GM21528 (cell line): Measurements from ENCODE around the gene PTPRN2.
"Not testable (repeated sequence)": the region's sequence is repeated elsewhere in the genome, so short reads cannot be mapped to it uniquely, and the experiment has no call there.

ENCODE experiments used
- ATAC-seq: cut with Tn5 transposase; IDR thresholded peaks from one replicate; pipeline ENCODE4 v1.9.1; 2021; ENCODE audit warnings: mild to moderate bottlenecking, moderate library complexity; ENCODE audit not compliant: unreplicated experiment, low FRiP score

Gene PTPRN2

DNA sequence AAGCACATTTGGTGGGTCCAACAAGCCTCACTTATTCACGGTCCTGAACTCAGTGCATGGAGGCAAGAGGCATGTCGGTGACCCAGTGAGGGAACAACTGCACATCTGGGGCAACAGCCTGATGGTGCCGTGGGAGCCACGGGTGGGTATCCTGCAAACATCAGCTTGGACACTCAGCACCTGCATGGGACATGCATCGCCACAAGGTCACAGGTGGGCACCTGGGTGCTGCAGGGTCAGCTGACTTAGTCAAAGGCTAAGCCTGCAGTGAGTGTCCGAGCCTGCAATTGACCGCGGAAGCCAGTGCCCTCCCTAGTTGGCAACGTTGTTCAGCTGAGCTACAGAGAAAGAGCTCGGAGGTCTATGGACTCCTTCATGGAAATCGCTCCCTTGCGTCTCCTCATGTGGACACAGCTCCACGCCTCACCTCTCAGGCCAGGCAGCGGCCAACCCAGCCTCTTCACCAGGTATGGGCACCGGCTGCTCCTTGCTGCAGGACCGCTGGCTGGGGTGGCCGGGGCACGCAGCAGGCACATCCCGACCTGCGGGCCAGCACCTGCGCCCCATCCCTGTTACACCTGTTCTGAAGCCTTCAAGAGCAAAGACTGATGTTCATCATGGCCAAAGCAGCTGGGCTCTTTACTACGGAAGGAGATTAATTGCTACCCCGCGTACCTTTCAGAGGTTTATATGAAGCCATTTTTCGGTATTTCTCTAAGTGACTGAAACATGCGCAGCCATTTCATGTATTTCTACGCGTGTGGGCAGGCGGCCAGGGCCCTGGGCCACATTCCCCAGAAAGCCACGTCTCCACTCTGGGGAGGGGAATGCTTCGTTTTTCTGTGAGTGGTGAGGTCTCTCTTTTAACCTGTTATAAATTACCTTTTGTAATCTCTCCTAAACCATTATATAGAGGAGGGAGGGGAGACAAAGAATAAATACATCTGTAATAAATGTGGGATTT is 870.1 kb downstream of the PTPRN2 start:
- ATAC-seq: no peak

DNA sequence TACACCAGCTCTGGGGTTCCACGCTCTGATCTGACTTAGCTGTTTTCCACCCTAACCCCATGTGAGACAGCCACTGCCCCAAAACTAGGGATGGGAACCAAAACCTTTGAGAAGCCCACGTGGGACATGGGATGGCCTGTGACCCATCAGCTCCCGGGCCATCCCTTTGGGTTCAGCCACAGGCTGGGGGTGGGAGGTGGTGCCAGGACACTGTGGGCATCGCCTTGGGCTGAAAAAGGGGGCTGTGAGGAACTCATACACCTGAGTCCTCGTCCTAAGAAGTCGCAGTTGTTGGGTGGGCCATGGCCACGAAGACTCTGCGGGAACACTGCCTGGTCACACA is 871.7 kb downstream of the PTPRN2 start:
- no peak for ATAC-seq

DNA sequence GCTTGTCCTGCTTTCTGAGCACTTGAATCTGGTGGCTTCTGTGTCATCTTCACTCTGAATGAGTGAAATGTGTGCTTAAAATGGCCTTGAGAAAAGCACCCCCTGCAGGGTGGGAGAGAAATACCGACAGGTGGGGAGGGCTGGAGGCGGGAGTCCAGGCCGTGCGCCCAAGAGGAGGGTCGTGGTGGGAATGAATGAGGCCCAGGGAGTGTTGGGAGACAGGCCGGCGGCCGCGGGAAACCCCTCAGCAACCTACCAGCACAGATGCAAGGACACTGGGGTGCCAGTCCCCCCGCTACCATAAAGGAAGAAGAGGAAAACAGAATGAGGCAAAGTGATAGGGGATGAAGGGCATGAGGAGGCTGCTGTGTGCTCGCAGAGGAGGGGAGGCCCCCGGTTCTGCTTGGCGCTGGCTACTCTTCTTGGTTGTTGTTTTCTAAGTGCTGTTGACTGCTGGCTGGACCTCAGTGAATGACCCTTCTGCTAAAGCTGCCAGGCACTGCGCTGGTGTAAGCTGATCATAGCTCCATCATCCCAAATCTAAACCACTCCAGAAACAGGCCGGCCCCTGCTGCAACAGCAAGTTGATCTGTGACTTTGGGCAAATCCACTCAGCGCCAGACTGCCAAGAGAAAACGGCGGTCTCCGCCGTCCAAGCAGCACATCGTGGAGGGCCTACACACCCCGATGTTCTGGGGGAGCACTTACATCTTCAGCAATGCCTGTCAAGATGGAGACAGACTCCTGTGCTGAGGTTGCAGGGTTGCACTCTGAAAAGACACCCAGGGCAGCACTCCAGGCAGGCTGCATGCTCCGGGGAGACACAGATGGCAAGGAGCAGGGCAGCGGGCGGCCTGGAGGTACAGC is 872.3 kb downstream of the PTPRN2 start:
- ATAC-seq: no peak

DNA sequence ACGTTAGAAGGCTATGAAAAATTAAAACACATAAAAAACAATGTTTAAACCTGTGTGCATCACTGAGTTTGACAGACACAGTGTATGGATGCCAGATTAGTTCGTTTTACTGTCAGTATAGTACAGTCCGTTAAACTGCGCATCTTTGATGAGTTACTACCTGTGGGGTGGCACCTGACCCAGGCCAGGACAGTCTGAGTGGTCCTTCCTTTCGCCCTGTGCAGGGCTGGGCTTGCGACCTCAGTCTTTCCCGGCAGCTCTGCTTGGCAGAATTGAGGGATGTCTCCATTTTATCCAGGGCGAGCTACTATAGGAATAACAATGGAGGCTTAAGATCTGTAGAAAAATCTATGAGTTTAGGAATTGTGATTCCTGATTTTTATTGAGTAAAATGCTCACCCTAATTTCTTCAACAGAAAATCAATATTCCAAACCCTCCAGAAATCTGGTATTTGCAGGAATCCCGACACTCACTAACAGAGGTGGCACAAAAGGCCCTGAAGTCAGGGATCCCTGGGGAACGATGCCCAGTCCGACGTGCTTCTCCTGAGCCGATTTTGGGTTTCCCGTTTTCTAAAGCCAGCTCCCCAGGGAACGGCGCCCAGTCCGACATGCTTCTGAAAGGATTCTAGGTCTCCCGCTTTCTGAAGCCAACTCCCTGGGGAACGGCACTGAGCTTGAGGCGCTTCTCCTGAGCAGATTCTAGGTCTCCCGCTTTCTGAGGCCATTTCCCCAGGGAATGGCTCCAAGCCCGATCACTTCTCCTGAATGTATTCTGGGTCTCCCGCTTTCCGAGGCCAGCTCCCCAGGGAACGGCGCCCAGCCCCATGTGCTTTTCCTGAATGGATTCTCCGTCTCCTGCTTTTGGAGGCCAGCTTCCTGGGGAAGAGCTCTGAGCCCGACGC is 873.2 kb downstream of the PTPRN2 start:
- ATAC-seq: no peak

DNA sequence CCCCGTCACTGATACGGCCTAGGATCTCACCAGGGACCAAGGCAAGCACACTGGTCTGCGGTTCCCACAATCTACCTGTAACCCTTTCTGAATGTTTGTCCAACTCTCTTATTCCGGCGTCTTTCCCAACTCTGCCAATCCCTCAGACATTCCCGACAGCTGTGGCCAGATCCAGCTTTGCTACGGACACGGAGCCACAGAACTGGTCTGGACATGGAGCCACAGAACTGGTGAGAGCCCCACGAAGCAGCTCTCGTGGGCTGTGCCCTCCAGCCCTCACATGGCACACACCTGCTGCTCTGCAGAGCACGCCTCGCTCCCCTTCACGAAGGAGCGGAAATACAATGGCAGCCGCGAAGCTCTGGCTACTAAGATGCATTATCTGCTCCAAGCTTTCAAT is 874.0 kb downstream of the PTPRN2 start:
- no peak for ATAC-seq

DNA sequence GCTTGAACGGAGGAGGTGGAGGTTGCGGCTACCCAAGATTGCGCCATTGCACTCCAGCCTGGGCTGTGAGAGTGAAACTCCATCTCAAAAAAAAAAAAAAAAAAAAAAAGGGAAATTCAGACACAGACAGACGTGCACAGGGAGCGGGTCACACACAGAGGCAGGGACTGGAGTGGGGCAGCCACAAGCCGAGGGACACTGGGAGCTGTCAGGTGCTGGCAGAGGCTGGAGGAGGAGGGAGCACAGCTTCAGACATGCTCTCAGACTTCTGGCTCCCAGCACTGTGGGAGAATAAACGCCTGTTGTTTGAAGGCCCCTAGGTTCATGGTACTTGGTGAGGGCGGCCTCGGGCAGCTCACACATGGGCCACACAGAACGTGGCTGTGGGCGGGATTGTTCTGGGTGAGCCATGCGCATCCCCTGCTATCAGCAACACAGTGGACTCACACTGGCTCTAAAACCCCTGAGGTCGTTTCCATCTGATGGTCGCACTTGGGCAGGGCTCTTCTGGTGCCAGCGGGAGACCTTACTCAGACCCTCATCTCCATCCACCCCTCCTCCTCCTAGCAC is 874.9 kb downstream of the PTPRN2 start:
- no peak for ATAC-seq

DNA sequence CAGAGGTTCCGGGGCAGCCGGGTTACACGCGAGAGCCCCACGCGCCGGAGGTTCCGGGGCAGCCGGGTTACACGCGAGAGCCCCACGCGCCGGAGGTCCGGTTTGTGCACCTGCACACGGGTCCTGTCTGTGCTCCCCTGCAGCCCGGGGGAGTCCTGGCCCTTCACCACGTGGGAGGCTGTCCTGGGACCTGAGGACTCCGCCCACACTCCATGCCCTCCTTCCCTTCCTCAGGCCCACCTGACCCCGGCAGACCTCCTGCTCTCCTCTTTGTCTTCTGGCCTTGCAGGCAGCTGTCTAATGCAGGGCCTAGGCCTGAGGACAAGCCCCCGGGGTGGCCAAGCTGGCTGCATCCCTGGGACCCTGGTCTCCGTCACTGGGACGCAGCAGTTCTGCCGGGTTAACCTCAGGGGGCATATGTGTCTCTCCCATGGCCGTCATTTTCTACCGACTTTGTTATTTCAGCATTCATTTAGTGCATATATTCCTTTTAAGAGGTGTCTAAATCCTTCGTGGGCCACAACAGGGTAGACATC is 876.2 kb downstream of the PTPRN2 start:
- ATAC-seq: no peak

DNA sequence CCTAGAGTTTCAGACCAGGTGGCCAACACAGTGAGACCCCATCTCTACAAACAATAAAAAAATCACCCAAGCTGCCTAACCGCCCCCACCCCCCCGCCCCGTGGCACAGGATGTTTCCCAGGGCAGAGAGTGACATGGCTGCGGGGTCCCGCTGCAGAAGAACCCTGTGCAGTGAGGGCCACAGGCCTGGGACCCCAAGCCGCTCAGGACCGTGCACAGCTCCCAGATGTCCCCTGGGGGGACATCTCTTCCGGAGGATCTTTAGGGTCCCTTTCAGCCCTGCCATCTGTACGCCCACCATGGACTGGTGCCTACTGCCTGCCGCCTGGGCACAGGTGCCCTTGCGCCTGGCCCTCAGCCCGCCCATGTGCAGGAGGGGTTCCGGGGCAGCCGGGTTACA is 877.2 kb downstream of the PTPRN2 start:
- ATAC-seq: no peak

DNA sequence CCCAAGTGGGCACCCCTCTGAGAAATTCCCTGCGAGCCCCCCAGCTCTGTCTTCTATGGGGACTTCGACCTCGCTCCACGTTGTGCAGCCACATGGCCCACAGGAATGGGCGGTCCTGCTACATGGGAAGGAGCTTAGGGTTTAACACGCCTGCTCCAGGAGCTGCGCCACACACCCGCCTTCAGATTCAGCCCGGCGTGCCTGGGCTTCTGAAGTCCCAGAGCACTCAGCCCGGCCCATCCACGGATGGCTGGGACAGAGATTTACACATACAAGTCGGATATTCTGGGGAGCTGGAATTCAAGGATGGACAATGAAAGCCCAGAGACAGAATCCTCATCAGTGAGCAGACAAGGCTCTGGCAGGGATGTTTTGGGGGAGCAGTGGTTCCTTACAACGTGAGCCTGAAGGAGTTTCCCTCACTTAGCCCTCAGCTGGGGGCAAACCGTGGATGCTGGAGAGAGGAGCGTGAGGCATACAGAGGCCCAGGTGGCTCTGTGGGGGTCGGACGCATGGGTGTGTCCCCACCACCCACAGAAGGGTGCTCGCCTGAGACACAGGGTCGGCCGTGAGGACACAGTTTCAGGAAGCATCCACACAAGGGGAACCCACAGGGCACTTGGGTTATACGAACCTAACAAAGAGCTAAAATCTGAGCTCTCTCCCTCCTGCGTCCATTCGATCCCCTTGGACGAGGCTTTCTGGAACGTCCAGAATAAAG is 877.9 kb downstream of the PTPRN2 start:
- ATAC-seq: no peak

DNA sequence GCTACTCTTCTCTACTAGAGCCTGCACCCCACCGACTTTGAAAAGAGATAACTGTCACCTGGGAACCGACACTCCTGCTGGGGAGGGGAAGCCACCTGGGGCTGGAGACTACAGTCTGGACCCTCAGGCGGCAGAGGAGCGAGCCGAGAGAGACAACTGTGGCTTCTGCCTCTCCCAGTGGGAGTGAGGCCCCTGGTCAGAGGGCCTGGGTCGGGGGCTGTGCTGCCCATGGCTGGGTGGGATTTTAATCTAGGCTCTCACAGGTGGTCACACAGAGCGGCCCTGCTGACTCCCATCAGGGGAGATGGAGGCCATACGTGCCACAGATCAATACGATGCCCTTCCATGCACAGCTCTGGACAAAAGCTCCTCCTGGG is 878.7 kb downstream of the PTPRN2 start:
- no peak for ATAC-seq

DNA sequence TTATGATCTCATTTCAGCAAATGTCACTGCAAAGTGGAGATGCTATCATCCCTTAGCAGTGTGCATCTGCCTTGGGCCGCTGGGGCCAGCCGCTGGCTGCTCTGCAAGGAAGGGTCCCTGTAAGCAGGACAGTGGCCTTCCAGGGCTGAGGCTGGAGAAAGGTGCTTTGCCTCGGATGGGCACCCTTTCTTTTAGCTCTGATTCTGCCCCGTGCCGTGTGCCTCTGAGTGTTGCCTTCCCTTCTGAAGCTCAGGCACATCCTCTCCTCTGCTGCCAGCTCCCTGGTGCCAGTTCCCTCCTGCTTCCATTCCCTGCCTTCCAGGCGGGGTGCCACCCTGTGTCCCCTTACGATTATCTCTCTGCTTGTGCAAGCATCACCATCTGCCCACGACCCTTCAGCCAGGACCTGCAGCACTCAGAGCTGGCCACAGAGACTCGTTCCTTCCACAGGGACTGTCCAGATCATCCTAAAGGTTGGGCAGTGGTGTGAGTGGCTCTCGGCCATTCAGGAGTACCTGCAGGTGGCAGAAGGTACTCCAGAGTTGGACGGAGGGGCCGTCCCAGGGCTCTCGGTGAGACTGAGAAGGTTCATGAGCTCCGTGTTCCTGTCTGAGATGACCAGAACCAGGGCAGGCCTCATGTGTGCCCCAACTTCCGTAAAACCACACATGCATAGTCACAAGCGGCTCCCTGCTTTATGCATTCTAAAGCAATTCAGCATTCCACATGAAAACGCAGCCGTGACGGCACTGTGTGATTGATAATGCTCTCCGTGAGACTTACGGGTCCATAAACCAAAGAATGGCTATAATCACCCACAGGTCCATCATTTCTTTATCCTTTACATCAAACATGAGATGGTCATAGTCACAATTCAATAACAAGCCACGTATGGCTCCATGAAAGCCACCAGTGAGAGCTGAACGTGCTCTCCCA is 879.4 kb downstream of the PTPRN2 start:
- ATAC-seq: no peak

DNA sequence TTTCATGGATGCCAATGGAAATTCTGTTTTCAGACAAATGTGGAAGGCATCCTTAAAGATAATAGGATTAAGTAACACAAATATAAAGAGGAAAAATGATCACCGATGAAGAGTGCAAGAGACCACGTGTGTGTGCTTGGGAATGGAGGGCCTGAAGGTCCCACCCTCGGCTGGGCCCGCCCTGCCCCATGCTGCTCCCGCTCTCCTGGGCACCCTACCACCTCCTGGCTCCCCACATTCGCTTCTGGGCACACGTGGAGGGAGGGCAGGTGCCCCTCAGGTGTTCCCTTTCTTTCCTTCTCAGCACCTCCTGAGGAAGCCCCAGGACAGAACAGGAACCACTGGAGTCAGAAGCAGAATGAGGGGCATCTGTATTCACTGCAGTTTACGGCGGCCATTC is 883.3 kb downstream of the PTPRN2 start:
- ATAC-seq: no peak

DNA sequence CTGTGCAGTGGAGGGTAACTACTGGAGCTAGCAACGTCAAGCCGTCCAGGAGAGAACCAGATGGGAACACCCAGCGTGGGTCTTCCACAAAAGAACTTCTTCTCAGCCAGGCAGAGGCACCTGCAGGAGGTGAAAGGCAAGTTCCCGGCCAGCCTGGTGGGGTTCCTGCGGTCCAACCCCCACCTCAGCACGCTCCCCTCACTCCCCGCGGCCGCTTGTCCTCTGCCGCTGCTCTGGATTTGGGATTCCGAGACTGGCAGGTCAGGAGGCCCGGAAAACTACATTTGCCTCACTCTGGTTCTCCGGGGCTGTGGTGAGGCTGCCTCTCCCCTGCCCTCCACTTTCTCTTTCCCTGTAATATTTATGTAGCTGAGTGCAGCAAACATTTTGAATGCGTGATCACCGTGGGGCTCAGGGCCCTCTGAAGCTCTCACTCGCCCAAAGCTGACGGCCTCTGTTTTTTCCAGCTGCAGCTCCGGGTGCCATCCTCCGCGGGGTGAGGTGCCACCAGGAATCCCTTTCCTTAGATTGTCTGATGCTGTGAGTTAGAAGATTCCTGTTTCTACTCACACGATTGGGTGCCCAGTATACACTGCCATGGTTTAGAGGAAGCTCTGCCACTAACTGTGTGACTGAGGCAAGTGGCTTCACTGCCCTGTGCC is 884.0 kb downstream of the PTPRN2 start:
- no peak for ATAC-seq

DNA sequence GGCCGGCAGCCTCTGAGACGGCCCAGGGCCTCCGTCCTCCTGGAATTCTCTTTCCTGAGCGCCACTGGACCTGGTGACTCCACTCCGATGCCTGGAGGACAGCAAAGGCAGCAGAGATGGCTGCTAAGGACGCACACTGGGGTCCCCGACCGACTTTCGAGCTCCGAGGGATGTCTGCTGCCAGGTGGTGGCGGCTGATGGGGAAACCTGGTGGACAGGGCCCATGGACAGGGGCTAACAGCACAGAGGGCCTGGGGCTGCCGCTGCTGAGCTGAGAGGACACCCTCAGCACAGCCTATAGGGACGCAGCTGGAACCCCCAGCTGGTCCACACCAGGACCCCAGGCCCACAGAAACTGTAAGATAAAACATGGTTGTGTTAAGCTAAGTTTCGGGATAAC is 884.5 kb downstream of the PTPRN2 start:
- no peak for ATAC-seq

DNA sequence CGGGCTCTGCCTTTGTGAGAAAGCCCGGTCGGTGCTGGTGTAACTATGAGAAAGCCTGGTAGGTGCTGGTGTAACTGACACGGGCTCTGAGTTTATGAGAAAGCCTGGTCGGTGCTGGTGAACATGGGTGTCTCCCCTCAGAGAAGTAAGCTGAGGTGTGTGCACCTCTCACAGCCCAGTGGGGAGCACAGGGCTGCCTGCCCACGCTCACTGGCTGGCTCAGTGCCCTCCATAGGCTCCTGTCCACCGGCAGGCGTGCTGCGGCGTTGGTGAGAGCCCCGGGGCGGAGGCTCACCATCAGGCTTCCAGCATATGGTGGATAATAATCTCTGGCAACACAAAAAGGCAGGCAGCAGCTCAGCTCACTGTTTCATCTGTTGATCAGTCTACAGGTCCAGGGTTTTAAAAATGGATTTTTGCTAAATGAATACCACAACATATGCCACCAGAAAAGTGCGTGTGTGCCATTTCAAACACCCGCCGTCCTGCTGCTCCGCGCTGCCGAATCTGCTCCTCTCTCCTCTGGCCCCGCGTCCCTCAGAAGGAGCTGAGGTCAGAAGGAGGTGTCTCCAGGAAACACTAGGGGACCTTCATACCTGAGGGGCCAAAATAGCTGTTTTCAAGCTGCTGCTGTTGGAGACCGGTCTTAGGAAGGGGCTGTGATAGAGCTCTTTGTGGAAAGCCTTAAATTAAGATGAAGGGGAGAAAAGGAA is 885.2 kb downstream of the PTPRN2 start:
- no peak for ATAC-seq

DNA sequence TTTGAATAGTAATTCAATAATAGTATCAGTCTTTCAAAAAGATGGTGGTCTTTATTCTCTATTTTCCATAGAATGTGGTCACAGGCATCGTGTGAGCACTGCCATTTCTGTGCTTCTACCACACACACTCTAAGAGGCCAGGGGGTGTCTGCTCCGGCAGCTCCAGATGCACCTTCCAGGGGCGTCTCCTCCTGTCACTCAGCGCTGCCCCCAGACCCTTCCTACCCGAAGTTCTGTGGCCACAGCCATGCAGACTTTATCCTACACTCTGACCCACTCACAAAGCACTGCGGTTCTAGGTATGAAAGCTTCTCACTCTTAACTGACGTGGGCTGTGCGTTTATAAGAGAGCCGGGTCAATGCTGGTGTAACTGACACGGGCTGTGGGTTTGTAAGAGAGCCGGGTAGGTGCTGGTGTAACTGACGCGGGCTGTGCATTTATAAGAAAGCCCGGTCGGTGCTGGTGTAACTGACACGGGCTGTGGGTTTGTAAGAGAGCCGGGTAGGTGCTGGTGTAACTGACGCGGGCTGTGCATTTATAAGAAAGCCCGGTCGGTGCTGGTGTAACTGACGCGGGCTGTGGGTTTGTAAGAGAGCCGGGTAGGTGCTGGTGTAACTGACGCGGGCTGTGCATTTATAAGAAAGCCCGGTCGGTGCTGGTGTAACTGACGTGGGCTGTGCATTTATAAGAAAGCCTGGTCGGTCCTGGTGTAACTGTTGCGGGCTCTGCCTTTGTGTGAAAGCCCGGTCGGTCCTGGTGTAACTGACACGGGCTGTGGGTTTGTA is 886.0 kb downstream of the PTPRN2 start:
- ATAC-seq: not testable (repeated sequence)
